Measurements from ENCODE around the gene RTN4RL1.

The RTN4RL1 gene

GRCh38 chr17:1966274-1967086 lies 58.7 kb downstream of the RTN4RL1 start:
- H2BK120ac ChIP-seq (ENCODE audit: low read depth, low read length) = no peak overlapping the region
- no peak overlapping the region for H3K27ac ChIP-seq (ENCODE audit: low read length, poor library complexity, severe bottlenecking)
- H3K4me2 ChIP-seq (ENCODE audit: low read length, poor library complexity, severe bottlenecking) = no peak overlapping the region
- no peak overlapping the region for H3K23ac ChIP-seq (ENCODE audit: low read length in 2 of 2)
- H2AFZ ChIP-seq (ENCODE audit: low read depth, low read length) = no peak overlapping the region
- WGBS = 77% methylated on average over 11 of the region's 12 CpGs
- peaks cover 15% of the 10 kb centered on the region for H3K4me1 ChIP-seq (ENCODE audit: control insufficient read depth, insufficient read depth, low read depth, low read length)
- H2BK12ac ChIP-seq (ENCODE audit: low read length in 2 of 2) = no peak overlapping the region
- no peaks in the 10 kb centered on the region for H3K79me1 ChIP-seq (replicated peaks; ENCODE audit: low read length, poor library complexity, severe bottlenecking)
- H4K8ac ChIP-seq (ENCODE audit: low read length) = no peak overlapping the region
- H3K27me3 ChIP-seq (ENCODE audit: control insufficient read depth in 1 of 2, insufficient read depth in 1 of 2, low read length in 2 of 2) = peaks cover 53 to 65% of the 10 kb centered on the region in 2 experiments
- H3K4me3 ChIP-seq (ENCODE audit: insufficient read depth in 1 of 2, low read depth in 1 of 2, low read length in 2 of 2) = no peak overlapping the region
- no peak overlapping the region for H3K14ac ChIP-seq (ENCODE audit: low read length in 2 of 2)
- no peaks in the 10 kb centered on the region for H3K36me3 ChIP-seq (ENCODE audit: control insufficient read depth in 1 of 2, insufficient read depth in 2 of 2, low read depth in 1 of 2, low read length in 2 of 2)
- H3K4ac ChIP-seq (ENCODE audit: low read depth in 1 of 2, low read length in 2 of 2) = no peak overlapping the region
- H3K9ac ChIP-seq (ENCODE audit: low read length) = no peak overlapping the region
- H2BK5ac ChIP-seq (ENCODE audit: low read depth, low read length, poor library complexity, severe bottlenecking) = no peak overlapping the region
- no peak overlapping the region for H2BK15ac ChIP-seq (ENCODE audit: low read depth, poor library complexity, severe bottlenecking)
- no peak overlapping the region for H3K18ac ChIP-seq (ENCODE audit: low read depth in 1 of 2, low read length in 2 of 2)
- H3K9me3 ChIP-seq (ENCODE audit: control insufficient read depth, low read length) = peaks cover 14% of the 10 kb centered on the region
- no peak overlapping the region for H2AK5ac ChIP-seq (ENCODE audit: low read length, severe bottlenecking)
- H4K91ac ChIP-seq (ENCODE audit: low read length) = no peak overlapping the region
- DNase-seq = no peak

GRCh38 chr17:1965556-1966273 lies 59.4 kb downstream of the RTN4RL1 start:
- Histone ChIP-seq H2BK5ac (ENCODE audit: low read depth, low read length, poor library complexity, severe bottlenecking) (no peak overlapping the region), H3K36me3 (ENCODE audit: control insufficient read depth in 1 of 2, insufficient read depth in 2 of 2, low read depth in 1 of 2, low read length in 2 of 2) (no peaks in the 10 kb centered on the region), H2BK120ac (ENCODE audit: low read depth, low read length) (no peak overlapping the region), H3K4me2 (ENCODE audit: low read length, poor library complexity, severe bottlenecking) (peak overlapping the region; percentile 36), H3K9me3 (ENCODE audit: control insufficient read depth, low read length) (peaks cover 11% of the 10 kb centered on the region), H2BK15ac (ENCODE audit: low read depth, poor library complexity, severe bottlenecking) (no peak overlapping the region), H3K4me1 (ENCODE audit: control insufficient read depth, insufficient read depth, low read depth, low read length) (peaks cover 17% of the 10 kb centered on the region), H3K27me3 (ENCODE audit: control insufficient read depth in 1 of 2, insufficient read depth in 1 of 2, low read length in 2 of 2) (peaks cover 51 to 65% of the 10 kb centered on the region in 2 experiments), H3K4ac (ENCODE audit: low read depth in 1 of 2, low read length in 2 of 2) (no peak overlapping the region), H4K8ac (ENCODE audit: low read length) (no peak overlapping the region), H3K23ac (ENCODE audit: low read length in 2 of 2) (peak overlapping the region in 1 of 2 experiments; percentile 40), H3K4me3 (ENCODE audit: insufficient read depth in 1 of 2, low read depth in 1 of 2, low read length in 2 of 2) (no peak overlapping the region), H3K18ac (ENCODE audit: low read depth in 1 of 2, low read length in 2 of 2) (no peak overlapping the region), H3K79me1 (replicated peaks; ENCODE audit: low read length, poor library complexity, severe bottlenecking) (no peaks in the 10 kb centered on the region), H3K14ac (ENCODE audit: low read length in 2 of 2) (no peak overlapping the region), H3K9ac (ENCODE audit: low read length) (no peak overlapping the region), H4K91ac (ENCODE audit: low read length) (no peak overlapping the region), H2AK5ac (ENCODE audit: low read length, severe bottlenecking) (peak overlapping the region; percentile 55), H3K27ac (ENCODE audit: low read length, poor library complexity, severe bottlenecking) (no peak overlapping the region), H2AFZ (ENCODE audit: low read depth, low read length) (no peak overlapping the region), H2BK12ac (ENCODE audit: low read length in 2 of 2) (no peak overlapping the region)
- no peak for DNase-seq
- 75% methylated on average over 21 of the region's 21 CpGs for WGBS

GRCh38 chr17:1963250-1963649 lies 61.9 kb downstream of the RTN4RL1 start:
- Histone ChIP-seq H3K4me2 (ENCODE audit: low read length, poor library complexity, severe bottlenecking) (no peak overlapping the region), H3K18ac (ENCODE audit: low read depth in 1 of 2, low read length in 2 of 2) (no peak overlapping the region), H3K9ac (ENCODE audit: low read length) (no peak overlapping the region), H3K36me3 (ENCODE audit: control insufficient read depth in 1 of 2, insufficient read depth in 2 of 2, low read depth in 1 of 2, low read length in 2 of 2) (no peaks in the 10 kb centered on the region), H3K23ac (ENCODE audit: low read length in 2 of 2) (no peak overlapping the region), H3K27me3 (ENCODE audit: control insufficient read depth in 1 of 2, insufficient read depth in 1 of 2, low read length in 2 of 2) (peaks cover 30 to 45% of the 10 kb centered on the region in 2 experiments), H3K4me1 (ENCODE audit: control insufficient read depth, insufficient read depth, low read depth, low read length) (peaks cover 21% of the 10 kb centered on the region), H2BK5ac (ENCODE audit: low read depth, low read length, poor library complexity, severe bottlenecking) (no peak overlapping the region), H2BK12ac (ENCODE audit: low read length in 2 of 2) (no peak overlapping the region), H4K8ac (ENCODE audit: low read length) (no peak overlapping the region), H3K79me1 (replicated peaks; ENCODE audit: low read length, poor library complexity, severe bottlenecking) (no peaks in the 10 kb centered on the region), H2BK120ac (ENCODE audit: low read depth, low read length) (no peak overlapping the region), H4K91ac (ENCODE audit: low read length) (no peak overlapping the region), H3K4ac (ENCODE audit: low read depth in 1 of 2, low read length in 2 of 2) (no peak overlapping the region), H3K9me3 (ENCODE audit: control insufficient read depth, low read length) (no peaks in the 10 kb centered on the region), H3K27ac (ENCODE audit: low read length, poor library complexity, severe bottlenecking) (no peak overlapping the region), H2BK15ac (ENCODE audit: low read depth, poor library complexity, severe bottlenecking) (no peak overlapping the region), H2AFZ (ENCODE audit: low read depth, low read length) (no peak overlapping the region), H2AK5ac (ENCODE audit: low read length, severe bottlenecking) (no peak overlapping the region), H3K14ac (ENCODE audit: low read length in 2 of 2) (no peak overlapping the region), H3K4me3 (ENCODE audit: insufficient read depth in 1 of 2, low read depth in 1 of 2, low read length in 2 of 2) (no peak overlapping the region)
- 86% methylated on average over 7 of the region's 7 CpGs for WGBS
- no peak for DNase-seq

GRCh38 chr17:1961189-1961588 lies 63.9 kb downstream of the RTN4RL1 start:
- Histone ChIP-seq H2BK12ac (ENCODE audit: low read length in 2 of 2) (no peak overlapping the region), H2BK5ac (ENCODE audit: low read depth, low read length, poor library complexity, severe bottlenecking) (no peak overlapping the region), H2BK15ac (ENCODE audit: low read depth, poor library complexity, severe bottlenecking) (no peak overlapping the region), H3K4me3 (ENCODE audit: insufficient read depth in 1 of 2, low read depth in 1 of 2, low read length in 2 of 2) (no peak overlapping the region), H3K14ac (ENCODE audit: low read length in 2 of 2) (no peak overlapping the region), H2AK5ac (ENCODE audit: low read length, severe bottlenecking) (no peak overlapping the region), H3K18ac (ENCODE audit: low read depth in 1 of 2, low read length in 2 of 2) (no peak overlapping the region), H3K23ac (ENCODE audit: low read length in 2 of 2) (no peak overlapping the region), H3K9ac (ENCODE audit: low read length) (no peak overlapping the region), H3K79me1 (replicated peaks; ENCODE audit: low read length, poor library complexity, severe bottlenecking) (no peaks in the 10 kb centered on the region), H3K4me1 (ENCODE audit: control insufficient read depth, insufficient read depth, low read depth, low read length) (peaks cover 25% of the 10 kb centered on the region), H3K27me3 (ENCODE audit: control insufficient read depth in 1 of 2, insufficient read depth in 1 of 2, low read length in 2 of 2) (peaks cover 15 to 26% of the 10 kb centered on the region in 2 experiments), H3K27ac (ENCODE audit: low read length, poor library complexity, severe bottlenecking) (no peak overlapping the region), H3K9me3 (ENCODE audit: control insufficient read depth, low read length) (no peaks in the 10 kb centered on the region), H3K4me2 (ENCODE audit: low read length, poor library complexity, severe bottlenecking) (no peak overlapping the region), H2AFZ (ENCODE audit: low read depth, low read length) (no peak overlapping the region), H3K4ac (ENCODE audit: low read depth in 1 of 2, low read length in 2 of 2) (no peak overlapping the region), H4K8ac (ENCODE audit: low read length) (no peak overlapping the region), H3K36me3 (ENCODE audit: control insufficient read depth in 1 of 2, insufficient read depth in 2 of 2, low read depth in 1 of 2, low read length in 2 of 2) (no peaks in the 10 kb centered on the region), H4K91ac (ENCODE audit: low read length) (no peak overlapping the region), H2BK120ac (ENCODE audit: low read depth, low read length) (no peak overlapping the region)
- WGBS = 34% methylated on average over 10 of the region's 14 CpGs
- no peak for DNase-seq

Data from mesenchymal stem cell (in vitro differentiated cells and primary cell).